ENCODE measurements around the gene SYCP2L.

DNA sequence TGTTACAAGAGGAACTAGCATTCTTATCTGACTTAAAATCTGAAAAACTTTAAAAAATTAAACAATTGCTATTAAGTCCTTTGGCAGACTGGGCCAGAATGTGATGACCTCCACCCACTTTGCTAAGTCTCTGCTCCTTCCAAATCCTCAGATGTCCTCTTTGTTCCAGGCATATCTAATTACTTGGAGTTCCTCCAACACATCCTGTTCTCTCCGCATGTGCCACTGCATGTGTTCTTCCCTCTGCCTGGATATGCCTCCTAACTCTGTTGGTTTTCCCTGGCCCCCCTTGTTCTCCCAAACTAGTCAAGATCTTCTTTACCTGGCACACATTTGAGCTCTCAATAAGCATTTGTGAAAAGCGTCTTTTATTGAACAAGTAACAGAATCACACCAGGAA, 134.2 kb downstream of the SYCP2L start:
- no peak for TF ChIP-seq CTCF (IDR thresholded peaks at IDR 0.05 in 2 of 3, conservative IDR thresholded peaks at IDR 0.05 in 1 of 3; ENCODE audit: control insufficient read depth in 2 of 3, extremely low read depth in 1 of 3, insufficient read depth in 1 of 3, low read depth in 3 of 3, low read length in 3 of 3)
- no peak for TF ChIP-seq RBBP5 (conservative IDR thresholded peaks at IDR 0.05)
- TF ChIP-seq, protein P1, sequence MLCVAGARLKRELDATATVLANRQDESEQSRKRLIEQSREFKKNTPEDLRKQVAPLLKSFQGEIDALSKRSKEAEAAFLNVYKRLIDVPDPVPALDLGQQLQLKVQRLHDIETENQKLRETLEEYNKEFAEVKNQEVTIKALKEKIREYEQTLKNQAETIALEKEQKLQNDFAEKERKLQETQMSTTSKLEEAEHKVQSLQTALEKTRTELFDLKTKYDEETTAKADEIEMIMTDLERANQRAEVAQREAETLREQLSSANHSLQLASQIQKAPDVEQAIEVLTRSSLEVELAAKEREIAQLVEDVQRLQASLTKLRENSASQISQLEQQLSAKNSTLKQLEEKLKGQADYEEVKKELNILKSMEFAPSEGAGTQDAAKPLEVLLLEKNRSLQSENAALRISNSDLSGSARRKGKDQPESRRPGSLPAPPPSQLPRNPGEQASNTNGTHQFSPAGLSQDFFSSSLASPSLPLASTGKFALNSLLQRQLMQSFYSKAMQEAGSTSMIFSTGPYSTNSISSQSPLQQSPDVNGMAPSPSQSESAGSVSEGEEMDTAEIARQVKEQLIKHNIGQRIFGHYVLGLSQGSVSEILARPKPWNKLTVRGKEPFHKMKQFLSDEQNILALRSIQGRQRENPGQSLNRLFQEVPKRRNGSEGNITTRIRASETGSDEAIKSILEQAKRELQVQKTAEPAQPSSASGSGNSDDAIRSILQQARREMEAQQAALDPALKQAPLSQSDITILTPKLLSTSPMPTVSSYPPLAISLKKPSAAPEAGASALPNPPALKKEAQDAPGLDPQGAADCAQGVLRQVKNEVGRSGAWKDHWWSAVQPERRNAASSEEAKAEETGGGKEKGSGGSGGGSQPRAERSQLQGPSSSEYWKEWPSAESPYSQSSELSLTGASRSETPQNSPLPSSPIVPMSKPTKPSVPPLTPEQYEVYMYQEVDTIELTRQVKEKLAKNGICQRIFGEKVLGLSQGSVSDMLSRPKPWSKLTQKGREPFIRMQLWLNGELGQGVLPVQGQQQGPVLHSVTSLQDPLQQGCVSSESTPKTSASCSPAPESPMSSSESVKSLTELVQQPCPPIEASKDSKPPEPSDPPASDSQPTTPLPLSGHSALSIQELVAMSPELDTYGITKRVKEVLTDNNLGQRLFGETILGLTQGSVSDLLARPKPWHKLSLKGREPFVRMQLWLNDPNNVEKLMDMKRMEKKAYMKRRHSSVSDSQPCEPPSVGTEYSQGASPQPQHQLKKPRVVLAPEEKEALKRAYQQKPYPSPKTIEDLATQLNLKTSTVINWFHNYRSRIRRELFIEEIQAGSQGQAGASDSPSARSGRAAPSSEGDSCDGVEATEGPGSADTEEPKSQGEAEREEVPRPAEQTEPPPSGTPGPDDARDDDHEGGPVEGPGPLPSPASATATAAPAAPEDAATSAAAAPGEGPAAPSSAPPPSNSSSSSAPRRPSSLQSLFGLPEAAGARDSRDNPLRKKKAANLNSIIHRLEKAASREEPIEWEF (IDR thresholded peaks at IDR 0.05; ENCODE audit: insufficient replicate concordance, low read depth, low read length): no peak
- no peak for TF ChIP-seq ZNF274 (IDR thresholded peaks at IDR 0.05; ENCODE audit: insufficient read depth, insufficient read length)
- TF ChIP-seq KLF5 (IDR thresholded peaks at IDR 0.05; ENCODE audit: partially characterized antibody): no peak
- TF ChIP-seq EGR1 (IDR thresholded peaks at IDR 0.05; ENCODE audit: borderline replicate concordance in 1 of 2, low read depth in 2 of 2, low read length in 2 of 2): no peak
- no peak for TF ChIP-seq CHD2 (IDR thresholded peaks at IDR 0.05; ENCODE audit: borderline replicate concordance, low read depth, low read length)
- no peak for TF ChIP-seq ZBTB33 (IDR thresholded peaks at IDR 0.05)
- TF ChIP-seq NR2C2 (IDR thresholded peaks at IDR 0.05; ENCODE audit: borderline replicate concordance, control insufficient read depth, insufficient read length, low read depth): no peak
- no peak for TF ChIP-seq RAD51 (IDR thresholded peaks at IDR 0.05)
- no peak for TF ChIP-seq SMAD1 (IDR thresholded peaks at IDR 0.05; ENCODE audit: low read depth, partially characterized antibody)

All from GM12878 (cell line).